Testis (tissue), 2 donors: Measurements from ENCODE around the gene KRT13.

ENCODE experiments used
- CTCF ChIP-seq, 3 experiments: fragments of 450-650 bp in 2 of 3; fragments of 200-600 bp in 1 of 3; sonication (generic) in 1 of 3; IDR thresholded peaks; one replicate each; pipeline ENCODE4 v1.5.1; 2016 to 2019; ENCODE audit warnings: antibody characterized with exemption in 3 of 3, mild to moderate bottlenecking in 2 of 3, moderate library complexity in 1 of 3
- POLR2A ChIP-seq: fragments of 450-650 bp; IDR thresholded peaks from one replicate; pipeline ENCODE4 v1.6.1; 2017; ENCODE audit warnings: antibody characterized with exemption, mild to moderate bottlenecking, moderate library complexity

- TF ChIP-seq CTCF (IDR thresholded peaks at IDR 0.05): no peak
- TF ChIP-seq POLR2A: no peak
Observed at GRCh38 chr17:41500131-41500911, 5.1 kb downstream of the KRT13 start.
